H1 (cell line): ENCODE results near the gene DARS2. TPM values are rescaled to one million over a fixed set of nuclear protein-coding genes. Genes with fewer than 3 reads are reported as not detected.

Experiments used
- CTCF ChIA-PET: fragments of 300-600 bp; sonication (Branson Sonifier 250); formaldehyde crosslinking; loops from one replicate; lab custom pipeline; 2021; ENCODE audit not compliant: partially characterized antibody; lab: Charles Lee
- POLR2A ChIA-PET: fragments of 300-600 bp; sonication (Branson Sonifier 250); formaldehyde crosslinking; loops from one replicate; lab custom pipeline; 2021; ENCODE audit warnings: inconsistent platforms; ENCODE audit not compliant: partially characterized antibody; lab: Charles Lee
- DNase-seq, 2 experiments: peaks; one replicate each; pipeline versions ENCODE4 v3.0.0 to v3.0.0-alpha.2; 2010 to 2022; ENCODE audit warnings: low spot score in 2 of 2, low read depth in 1 of 2, mixed read lengths in 1 of 2
- FAIRE-seq: peaks from 2 replicates; lab custom pipeline; 2011; peaks lifted over from hg19 to GRCh38; lab: Jason Lieb, UNC
- H2AFZ ChIP-seq: 2 replicates; pipeline ENCODE4 v1.8.1; 2012; ENCODE audit warnings: low read length, inconsistent platforms
- H2AK5ac ChIP-seq: 2 replicates; pipeline ENCODE4 v1.6.1; 2013; ENCODE audit warnings: low read depth, low read length
- H2BK120ac ChIP-seq: replicated peaks from 2 replicates; pipeline ENCODE3; 2013; ENCODE audit warnings: low read depth, low read length, inconsistent platforms
- H2BK12ac ChIP-seq: 2 replicates; pipeline ENCODE4 v1.6.1; 2013; ENCODE audit warnings: low read depth, low read length
- H2BK15ac ChIP-seq: 2 replicates; pipeline ENCODE4 v1.6.1; 2013; ENCODE audit warnings: low read length
- H2BK20ac ChIP-seq: 2 replicates; pipeline ENCODE4 v1.6.1; 2013; ENCODE audit warnings: low read length
- H2BK5ac ChIP-seq: 2 replicates; pipeline ENCODE4 v1.6.1; 2013; ENCODE audit warnings: low read depth, low read length
- H3K14ac ChIP-seq: 2 replicates; pipeline ENCODE4 v1.6.1; 2013; ENCODE audit warnings: inconsistent platforms; ENCODE audit not compliant: insufficient read length
- H3K18ac ChIP-seq: 2 replicates; pipeline ENCODE4 v1.6.1; 2013; ENCODE audit warnings: low read length; ENCODE audit errors: extremely low read depth
- H3K23ac ChIP-seq: 2 replicates; pipeline ENCODE4 v1.6.1; 2013; ENCODE audit warnings: inconsistent platforms; ENCODE audit not compliant: insufficient read length
- H3K23me2 ChIP-seq: 2 replicates; pipeline ENCODE4 v1.6.1; 2013; ENCODE audit warnings: low read depth, low read length
- H3K27ac ChIP-seq: 2 replicates; pipeline ENCODE4 v1.6.1; 2011; ENCODE audit warnings: low read depth, low read length, inconsistent platforms
- H3K27me3 ChIP-seq, 4 experiments: replicated peaks in 1 of 4; 1 replicate in 1 of 4; 2 replicates in 3 of 4; pipeline versions ENCODE4 v1.6.1 to v1.8.1; 2011 to 2013; ENCODE audit warnings: low read length in 3 of 4, mild to moderate bottlenecking in 3 of 4, inconsistent platforms in 2 of 4, mixed read lengths in 2 of 4, moderate library complexity in 1 of 4; ENCODE audit not compliant: control insufficient read depth in 3 of 4, insufficient read depth in 3 of 4; ENCODE audit errors: extremely low read depth in 1 of 4
- H3K36me3 ChIP-seq, 4 experiments: 2 replicates each; pipeline versions ENCODE4 v1.6.1 to v1.8.1; 2011 to 2013; ENCODE audit warnings: mild to moderate bottlenecking in 4 of 4, low read length in 3 of 4, moderate library complexity in 2 of 4, control low read depth in 1 of 4, inconsistent platforms in 1 of 4; ENCODE audit not compliant: insufficient read depth in 4 of 4, control insufficient read depth in 2 of 4
- H3K4ac ChIP-seq: replicated peaks from 2 replicates; pipeline ENCODE3; 2013; ENCODE audit warnings: low read length, low read depth, mixed read lengths, inconsistent platforms; ENCODE audit not compliant: insufficient read length
- H3K4me1 ChIP-seq, 4 experiments: replicated peaks in 1 of 4; 1 replicate in 1 of 4; 2 replicates in 3 of 4; pipeline versions ENCODE4 v1.6.1 to v1.8.1; 2011 to 2013; ENCODE audit warnings: low read length in 3 of 4, inconsistent platforms in 2 of 4, mixed read lengths in 1 of 4; ENCODE audit not compliant: insufficient read depth in 4 of 4, control insufficient read depth in 3 of 4
- H3K4me2 ChIP-seq, 2 experiments: 2 replicates each; pipeline versions ENCODE4 v1.6.1 to v1.8.1; 2011 to 2013; ENCODE audit warnings: low read depth in 2 of 2, low read length in 2 of 2, control low read depth in 1 of 2, inconsistent platforms in 1 of 2, mild to moderate bottlenecking in 1 of 2; ENCODE audit not compliant: insufficient read depth in 1 of 2
- H3K4me3 ChIP-seq, 4 experiments: fragments of 200-600, 300-600 bp in 1 of 4; sonication (generic), shearing (Covaris generic), sonication (Bioruptor Twin) in 1 of 4; 2 replicates each; pipeline versions ENCODE4 v1.5.1 to v1.8.1; 2011 to 2016; ENCODE audit warnings: low read length in 4 of 4, low read depth in 3 of 4, control low read depth in 2 of 4, inconsistent platforms in 2 of 4, mild to moderate bottlenecking in 2 of 4, mixed read lengths in 1 of 4, moderate library complexity in 1 of 4; ENCODE audit not compliant: insufficient read depth in 2 of 4; ENCODE audit errors: extremely low read depth in 1 of 4
- H3K56ac ChIP-seq: replicated peaks from 2 replicates; pipeline ENCODE3; 2013; ENCODE audit warnings: low read depth, mild to moderate bottlenecking, mixed read lengths, low read length, inconsistent platforms; ENCODE audit not compliant: insufficient read length
- H3K79me1 ChIP-seq: 2 replicates; pipeline ENCODE4 v1.6.1; 2013; ENCODE audit warnings: low read depth, low read length, control low read depth
- H3K79me2 ChIP-seq, 2 experiments: 2 replicates each; pipeline versions ENCODE4 v1.6.1 to v1.8.1; 2012 to 2013; ENCODE audit warnings: low read length in 2 of 2, mild to moderate bottlenecking in 2 of 2, inconsistent platforms in 1 of 2; ENCODE audit not compliant: insufficient read depth in 2 of 2, control insufficient read depth in 1 of 2
- H3K9ac ChIP-seq, 4 experiments: replicated peaks in 1 of 4; 1 replicate in 1 of 4; 2 replicates in 3 of 4; pipeline versions ENCODE4 v1.6.1 to v1.8.1; 2011 to 2013; ENCODE audit warnings: low read depth in 3 of 4, low read length in 3 of 4, control low read depth in 2 of 4, mild to moderate bottlenecking in 2 of 4, moderate library complexity in 2 of 4, inconsistent platforms in 1 of 4; ENCODE audit errors: extremely low read depth in 1 of 4
- H3K9me3 ChIP-seq, 2 experiments: 2 replicates each; pipeline versions ENCODE4 v1.6.1 to v1.8.1; 2012 to 2013; ENCODE audit warnings: mild to moderate bottlenecking in 2 of 2, moderate library complexity in 2 of 2, control low read depth in 1 of 2, inconsistent platforms in 1 of 2, low read depth in 1 of 2, low read length in 1 of 2, mixed read lengths in 1 of 2; ENCODE audit not compliant: insufficient read depth in 2 of 2
- H4K20me1 ChIP-seq, 2 experiments: replicated peaks in 1 of 2; 2 replicates each; pipeline versions ENCODE3 to v1.8.1; 2011 to 2013; ENCODE audit warnings: inconsistent platforms in 2 of 2, low read length in 2 of 2, mild to moderate bottlenecking in 1 of 2; ENCODE audit not compliant: insufficient read depth in 2 of 2, control insufficient read depth in 1 of 2
- H4K5ac ChIP-seq: 2 replicates; pipeline ENCODE4 v1.6.1; 2013; ENCODE audit warnings: low read length, low read depth, mixed read lengths, inconsistent platforms; ENCODE audit not compliant: insufficient read length
- H4K8ac ChIP-seq: 2 replicates; pipeline ENCODE4 v1.8.0; 2013; ENCODE audit warnings: mild to moderate bottlenecking, moderate library complexity, low read length, inconsistent platforms; ENCODE audit not compliant: insufficient read depth; ENCODE audit errors: extremely low read depth
- H4K91ac ChIP-seq: replicated peaks from 2 replicates; pipeline ENCODE3; 2013; ENCODE audit warnings: low read length, mixed read lengths, inconsistent platforms; ENCODE audit not compliant: insufficient read length
- ATF3 ChIP-seq: IDR thresholded peaks from 2 replicates; pipeline ENCODE4 v1.6.1; 2011; ENCODE audit warnings: low read depth, mild to moderate bottlenecking, low read length; ENCODE audit not compliant: insufficient read depth
- BCL11A ChIP-seq, 2 experiments: IDR thresholded peaks; one replicate each; pipeline ENCODE4 v1.6.1; 2011; ENCODE audit warnings: low read depth in 2 of 2, low read length in 2 of 2, mild to moderate bottlenecking in 2 of 2
- CBX8 ChIP-seq: fragments of 300-800, 300-1000 bp; sonication (generic); IDR thresholded peaks from 2 replicates; pipeline ENCODE4 v1.7.1; 2016; ENCODE audit warnings: low read depth, low read length, borderline replicate concordance
- EGR1 ChIP-seq: IDR thresholded peaks from 2 replicates; pipeline ENCODE4 v1.6.1; 2011; ENCODE audit warnings: low read depth, low read length, borderline replicate concordance
- FOSL1 ChIP-seq: IDR thresholded peaks from 2 replicates; pipeline ENCODE4 v1.6.1; 2011; ENCODE audit warnings: mild to moderate bottlenecking, low read depth, low read length, moderate library complexity; ENCODE audit not compliant: insufficient read depth
- GTF2F1 ChIP-seq: IDR thresholded peaks from 2 replicates; pipeline ENCODE4 v1.6.1; 2012; ENCODE audit warnings: low read depth, low read length, improper control_type of control experiment, borderline replicate concordance
- KDM4A ChIP-seq: IDR thresholded peaks from one replicate; pipeline ENCODE4 v1.7.1; 2012; ENCODE audit warnings: low read depth, mild to moderate bottlenecking, moderate library complexity, low read length, inconsistent platforms; ENCODE audit not compliant: severe bottlenecking
- POLR2AphosphoS5 ChIP-seq: IDR thresholded peaks from 2 replicates; pipeline ENCODE4 v1.6.1; 2011; ENCODE audit warnings: low read depth, low read length
- POU5F1 ChIP-seq: IDR thresholded peaks from 2 replicates; pipeline ENCODE4 v1.6.1; 2011; ENCODE audit warnings: low read depth, mild to moderate bottlenecking, low read length, moderate library complexity
- RAD21 ChIP-seq, 2 experiments: IDR thresholded peaks in 1 of 2; conservative IDR thresholded peaks in 1 of 2; 2 replicates each; pipeline ENCODE4 v1.6.1; 2011; ENCODE audit warnings: low read depth in 2 of 2, low read length in 2 of 2, improper control_type of control experiment in 1 of 2, inconsistent platforms in 1 of 2, mild to moderate bottlenecking in 1 of 2, moderate library complexity in 1 of 2
- RBBP5 ChIP-seq: IDR thresholded peaks from 2 replicates; pipeline ENCODE4 v1.7.1; 2012; ENCODE audit warnings: low read depth, mild to moderate bottlenecking, inconsistent platforms, low read length, moderate library complexity, borderline replicate concordance
- SP1 ChIP-seq: IDR thresholded peaks from 2 replicates; pipeline ENCODE4 v1.6.1; 2011; ENCODE audit warnings: low read depth, low read length
- TBP ChIP-seq: IDR thresholded peaks from 2 replicates; pipeline ENCODE4 v1.6.1; 2011; ENCODE audit warnings: low read depth, low read length, improper control_type of control experiment
- YY1 ChIP-seq: IDR thresholded peaks from 2 replicates; pipeline ENCODE4 v1.6.1; 2011; ENCODE audit warnings: low read depth, mild to moderate bottlenecking, low read length
- WGBS, 2 experiments: shearing (Covaris generic) in 1 of 2; methylation state at CpG; one replicate each; pipeline versions ENCODE4 v1.1.6 to v1.1.7; 2013 to 2015; ENCODE audit warnings: low lambda C conversion rate in 2 of 2, mixed read lengths in 2 of 2, inconsistent platforms in 1 of 2, low coverage in 1 of 2, missing lambda C conversion rate in 1 of 2; ENCODE audit not compliant: insufficient replicate concordance in 2 of 2, insufficient coverage in 1 of 2, insufficient read length in 1 of 2; ENCODE audit errors: extremely low coverage in 1 of 2, missing lambda C conversion rate in 1 of 2; 5-methylcytosine and 5-hydroxymethylcytosine counted together
- polyA plus RNA-seq, 7 experiments: library from polyadenylated mRNA; depleted of rRNA in 3 of 7; stranded (reverse) in 5 of 7; unstranded in 2 of 7; fragments of >200 nt in 5 of 7; fragments of 200-250 nt in 2 of 7; gene quantifications; 1 replicate in 5 of 7; 2 replicates in 1 of 7; 4 replicates in 1 of 7; pipeline versions ENCODE4 v1.2.1 to v1.2.3, GENCODE V29; 2011 to 2013; ENCODE audit warnings: missing spikeins in 2 of 7, mixed read lengths in 2 of 7
- total RNA-seq: library from RNA; stranded (reverse); fragmentation: NEBNext Ultra II Directional; extraction: Animal tissue kit (Norgen Biotek cat#: 25700); gene quantifications from 2 replicates; pipeline ENCODE4 v1.2.1, GENCODE V29; 2021

Gene DARS2
- total and polyA plus RNA-seq, 2 of the 8 experiments (the other 6 are each of a cell fraction or from before 2014, with no cell fraction given) = 21.0 to 35.2 TPM

- Histone ChIP-seq H3K4ac (no peak overlapping the region), H2AFZ (no peak overlapping the region), H2BK20ac (no peak overlapping the region), H3K4me1 (peaks cover 0 to 3% (median 0%) of the 10 kb centered on the region in 4 experiments; a peak in 1 of 7 replicates), H3K36me3 (no peaks in the 10 kb centered on the region; a peak in 1 of 8 replicates), H2BK12ac (no peak overlapping the region), H3K4me2 (no peak overlapping the region), H3K23ac (no peak overlapping the region), H3K14ac (no peak overlapping the region), H3K9ac (no peak overlapping the region), H3K27ac (no peak overlapping the region), H3K18ac (no peak overlapping the region; the same call in 1 of the 2 replicates), H3K79me1 (no peaks in the 10 kb centered on the region; the same call in 1 of the 2 replicates), H4K5ac (no peak overlapping the region), H2BK15ac (no peak overlapping the region), H2BK120ac (no peak overlapping the region), H3K4me3 (no peak overlapping the region), H3K9me3 (no peaks in the 10 kb centered on the region), H4K8ac (no peak overlapping the region), H4K91ac (no peak overlapping the region), H2AK5ac (no peak overlapping the region), H3K27me3 (no peaks in the 10 kb centered on the region), H3K79me2 (no peaks in the 10 kb centered on the region), H2BK5ac (no peak overlapping the region), H3K23me2 (no peaks in the 10 kb centered on the region), H3K56ac (no peak overlapping the region), H4K20me1 (no peaks in the 10 kb centered on the region)
- no peak for DNase-seq
- no peak for FAIRE-seq
- WGBS, 2 experiments = 88% methylated on average over 3 of the region's 3 CpGs; no CpG with 5 or more reads in 1 of the 2 experiments
- POLR2A ChIA-PET = interaction anchor here (1.2 to 1.6 kb wide), 2 partner anchors 26 to 28 kb away, joined by 6 to 9 read pairs; partner anchors contain the start of genes GAS5 and ZBTB37
- CTCF ChIA-PET = interaction anchor here (1.5 kb wide), 1 partner anchor 20 kb away, joined by 3 read pairs; no protein-coding TSS in a partner anchor
- TF ChIP-seq KDM4A (no peak), GTF2F1 (no peak), ATF3 (no peak), POU5F1 (no peak), YY1 (no peak), SP1 (no peak), POLR2AphosphoS5 (no peak), FOSL1 (no peak), BCL11A (IDR thresholded peaks at IDR 0.05; ENCODE audit: low read depth in 2 of 2, low read length in 2 of 2) (no peak), TBP (no peak), CBX8 (no peak), EGR1 (no peak), RAD21 (IDR thresholded peaks at IDR 0.05 in 1 of 2, conservative IDR thresholded peaks at IDR 0.05 in 1 of 2; ENCODE audit: low read depth in 2 of 2, low read length in 2 of 2) (no peak), RBBP5 (no peak)
Measured at GRCh38 chr1:173894189-173894588, 69.7 kb downstream of the DARS2 start.
